ENCODE results near the gene SSR1. TPM values are rescaled to one million over a fixed set of nuclear protein-coding genes. Genes with fewer than 3 reads are reported as not detected.

Gene SSR1
- total and polyA plus RNA-seq, 2 donors = 38.9 to 56.9 TPM

DNA sequence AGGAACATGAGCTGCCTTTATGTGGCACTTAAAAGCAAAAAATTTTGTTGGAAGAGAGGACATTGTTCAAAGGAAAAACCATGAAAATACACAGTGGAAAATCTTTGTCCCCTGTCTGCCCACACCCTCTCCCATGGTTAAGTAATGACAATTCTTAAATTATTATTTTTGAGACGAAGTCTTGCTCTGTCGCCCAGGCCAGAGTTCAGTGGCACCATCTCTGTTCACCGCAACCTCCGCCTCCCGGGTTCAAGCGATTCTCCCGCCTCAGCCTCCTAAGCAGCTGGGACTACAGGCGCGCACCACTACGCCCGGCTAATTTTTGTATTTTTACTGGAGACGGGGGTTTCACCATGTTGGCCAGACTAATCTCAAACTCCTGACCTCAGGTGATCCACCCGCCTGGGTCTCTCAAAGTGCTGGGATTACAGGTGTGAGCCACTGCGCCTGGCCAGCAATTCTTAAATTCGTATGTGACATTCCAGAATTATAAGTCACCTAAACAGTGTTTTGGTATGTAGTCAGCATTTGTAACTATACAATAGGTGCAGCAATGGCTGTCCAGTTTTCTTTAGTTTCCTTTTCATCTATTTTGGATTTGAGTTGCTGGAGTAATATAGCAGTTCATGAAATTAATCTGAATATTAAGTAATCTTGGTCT is 636 bp upstream of the SSR1 start:
- DNase-seq (ENCODE audit: low read depth in 6 of 9, low spot score in 9 of 9) = no peak
- H3K27ac ChIP-seq (ENCODE audit: low read depth in 1 of 2, low read length in 1 of 2) = peak overlapping the region; percentile 74 to 92

DNA sequence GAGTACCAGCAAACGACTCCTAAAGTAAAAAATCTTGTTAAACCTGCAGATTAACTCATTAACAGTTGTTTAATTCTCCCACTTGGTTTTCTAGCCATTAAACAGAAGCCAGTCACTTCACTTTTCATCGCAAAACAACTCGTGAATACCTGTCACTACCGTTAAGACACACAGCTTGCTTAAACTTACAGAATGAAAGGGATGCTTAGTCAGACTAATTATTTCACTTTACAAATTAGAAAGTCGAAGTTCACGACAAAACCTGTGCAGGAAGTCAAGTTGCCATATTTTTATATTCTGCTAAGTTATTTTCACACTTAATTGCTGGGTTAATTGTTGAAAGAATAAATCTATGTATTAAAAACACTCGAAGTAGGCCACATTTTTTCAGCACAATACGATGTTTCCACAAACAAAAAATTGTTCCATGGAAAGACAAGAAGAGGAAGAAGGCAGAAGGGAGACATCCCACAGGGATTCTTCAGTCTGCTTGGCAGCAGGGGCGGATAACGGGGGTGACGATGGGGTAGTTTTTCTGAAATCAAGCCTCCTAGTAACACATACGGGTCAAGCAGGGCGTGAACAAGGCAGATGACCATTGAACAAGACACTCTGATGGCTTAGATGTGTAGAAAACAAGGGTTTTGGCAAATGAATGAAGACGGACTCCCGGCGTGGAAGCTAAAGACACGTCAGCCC is 933 bp downstream of the SSR1 start:
- H3K4me3 ChIP-seq (ENCODE audit: low read length in 2 of 2) = peak overlapping the region; percentile 86 to 88
- H3K27ac ChIP-seq (ENCODE audit: low read depth in 1 of 2, low read length in 1 of 2) = peak overlapping the region in 1 of 2 donors; percentile 81
- H3K36me3 ChIP-seq (ENCODE audit: control insufficient read depth in 2 of 2, insufficient read depth in 2 of 2, low read length in 1 of 2) = peaks cover 4 to 27% of the 10 kb centered on the region in 2 donors
- H3K9me3 ChIP-seq (ENCODE audit: control insufficient read depth in 2 of 2, insufficient read depth in 1 of 2, low read length in 1 of 2) = no peaks in the 10 kb centered on the region
- peaks cover 0 to 9% of the 10 kb centered on the region in 2 donors for H3K4me1 ChIP-seq (ENCODE audit: control insufficient read depth in 2 of 2, insufficient read depth in 2 of 2, low read length in 2 of 2)
- 9% methylated on average over 17 of the region's 17 CpGs for WGBS
- peak in 3 of 9 donors; percentile 1 to 24 (median 11) for DNase-seq (ENCODE audit: low read depth in 6 of 9, low spot score in 9 of 9)
- no peaks in the 10 kb centered on the region for H3K27me3 ChIP-seq (ENCODE audit: control insufficient read depth in 2 of 2, insufficient read depth in 1 of 2, low read length in 1 of 2)

More for the DNA sequence above, 636 bp upstream of the SSR1 start:
- H3K4me1 ChIP-seq (ENCODE audit: control insufficient read depth in 2 of 2, insufficient read depth in 2 of 2, low read length in 2 of 2) = peaks cover 0 to 9% of the 10 kb centered on the region in 2 donors
- 85% methylated on average over 15 of the region's 15 CpGs for WGBS
- H3K36me3 ChIP-seq (ENCODE audit: control insufficient read depth in 2 of 2, insufficient read depth in 2 of 2, low read length in 1 of 2) = peaks cover 0 to 13% of the 10 kb centered on the region in 2 donors
- H3K4me3 ChIP-seq (ENCODE audit: low read length in 2 of 2) = peak overlapping the region; percentile 86 to 88
- no peaks in the 10 kb centered on the region for H3K27me3 ChIP-seq (ENCODE audit: control insufficient read depth in 2 of 2, insufficient read depth in 1 of 2, low read length in 1 of 2)
- no peaks in the 10 kb centered on the region for H3K9me3 ChIP-seq (ENCODE audit: control insufficient read depth in 2 of 2, insufficient read depth in 1 of 2, low read length in 1 of 2)

DNA sequence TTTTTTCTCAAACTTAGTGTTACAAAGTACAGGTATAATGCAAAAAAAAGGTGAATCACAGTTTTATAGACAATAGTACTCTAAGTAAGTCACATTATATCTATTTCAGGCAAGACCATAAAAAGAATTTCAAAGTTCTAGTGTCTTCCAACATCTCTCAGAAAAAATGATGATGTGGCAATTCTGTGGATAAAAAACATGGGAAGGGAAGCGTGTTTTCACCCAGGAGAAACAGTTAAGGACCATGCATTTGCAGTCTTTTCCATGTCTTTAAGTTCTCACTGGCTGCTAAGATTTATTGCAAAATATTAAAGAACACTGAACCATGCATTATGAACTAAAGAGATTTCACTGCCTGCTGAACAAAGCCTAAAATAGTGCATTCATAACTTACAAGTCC is 1.8 kb downstream of the SSR1 start:
- no peak overlapping the region for H3K27ac ChIP-seq (ENCODE audit: low read depth in 1 of 2, low read length in 1 of 2)
- no peaks in the 10 kb centered on the region for H3K27me3 ChIP-seq (ENCODE audit: control insufficient read depth in 2 of 2, insufficient read depth in 1 of 2, low read length in 1 of 2)
- peaks cover 0 to 9% of the 10 kb centered on the region in 2 donors for H3K4me1 ChIP-seq (ENCODE audit: control insufficient read depth in 2 of 2, insufficient read depth in 2 of 2, low read length in 2 of 2)
- H3K4me3 ChIP-seq (ENCODE audit: low read length in 2 of 2) = no peak overlapping the region
- no peaks in the 10 kb centered on the region for H3K9me3 ChIP-seq (ENCODE audit: control insufficient read depth in 2 of 2, insufficient read depth in 1 of 2, low read length in 1 of 2)
- DNase-seq (ENCODE audit: low read depth in 6 of 9, low spot score in 9 of 9) = no peak
- H3K36me3 ChIP-seq (ENCODE audit: control insufficient read depth in 2 of 2, insufficient read depth in 2 of 2, low read length in 1 of 2) = peaks cover 4 to 32% of the 10 kb centered on the region in 2 donors
- WGBS = 90% methylated on average over 1 of the region's 1 CpG

DNA sequence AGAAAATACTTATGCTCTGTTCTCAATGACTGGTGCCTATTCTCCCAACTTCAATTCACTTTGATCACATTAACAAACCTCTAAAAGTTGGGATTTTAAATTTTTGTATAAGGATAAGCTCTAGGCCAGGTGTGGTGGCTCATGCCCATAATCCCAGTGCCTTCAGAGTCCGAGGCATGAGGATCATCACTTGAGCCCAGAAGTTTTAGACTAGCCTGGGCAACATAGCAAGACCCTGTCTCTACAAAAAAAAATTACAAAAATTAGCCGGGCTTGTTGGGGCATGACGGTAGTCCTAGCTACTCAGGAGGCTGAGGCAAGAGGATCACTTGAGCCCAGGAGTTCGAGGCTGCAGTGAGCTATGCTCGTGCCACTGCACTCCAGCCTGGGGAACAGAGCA is 3.9 kb downstream of the SSR1 start:
- Histone ChIP-seq H3K27me3 (ENCODE audit: control insufficient read depth in 2 of 2, insufficient read depth in 1 of 2, low read length in 1 of 2) (no peaks in the 10 kb centered on the region), H3K36me3 (ENCODE audit: control insufficient read depth in 2 of 2, insufficient read depth in 2 of 2, low read length in 1 of 2) (peaks cover 17 to 49% of the 10 kb centered on the region in 2 donors), H3K4me3 (ENCODE audit: low read length in 2 of 2) (no peak overlapping the region), H3K4me1 (ENCODE audit: control insufficient read depth in 2 of 2, insufficient read depth in 2 of 2, low read length in 2 of 2) (peaks cover 0 to 9% of the 10 kb centered on the region in 2 donors), H3K27ac (ENCODE audit: low read depth in 1 of 2, low read length in 1 of 2) (no peak overlapping the region), H3K9me3 (ENCODE audit: control insufficient read depth in 2 of 2, insufficient read depth in 1 of 2, low read length in 1 of 2) (no peaks in the 10 kb centered on the region)
- 59% methylated on average over 5 of the region's 5 CpGs for WGBS
- DNase-seq (ENCODE audit: low read depth in 6 of 9, low spot score in 9 of 9) = no peak

DNA sequence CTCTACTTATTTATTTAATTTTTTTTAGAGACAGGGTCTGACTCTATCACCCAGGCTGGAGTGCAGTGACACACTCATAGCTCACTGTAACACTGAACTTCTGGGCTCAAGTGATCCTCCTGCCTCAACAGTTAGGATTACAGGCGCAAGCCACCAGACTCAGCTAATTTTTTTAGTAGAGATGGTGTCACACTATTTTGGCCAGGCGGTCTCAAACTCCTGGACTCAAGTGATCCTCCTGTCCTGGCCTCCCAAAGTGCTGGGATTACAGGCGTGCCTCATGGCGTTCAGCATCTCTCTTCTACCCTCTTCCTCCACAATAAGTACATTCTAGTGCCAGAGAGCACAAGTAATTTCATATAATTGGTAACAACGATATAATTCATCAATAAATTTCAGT is 5.5 kb downstream of the SSR1 start:
- Histone ChIP-seq H3K27ac (ENCODE audit: low read depth in 1 of 2, low read length in 1 of 2) (no peak overlapping the region), H3K9me3 (ENCODE audit: control insufficient read depth in 2 of 2, insufficient read depth in 1 of 2, low read length in 1 of 2) (no peaks in the 10 kb centered on the region), H3K4me3 (ENCODE audit: low read length in 2 of 2) (no peak overlapping the region), H3K27me3 (ENCODE audit: control insufficient read depth in 2 of 2, insufficient read depth in 1 of 2, low read length in 1 of 2) (no peaks in the 10 kb centered on the region), H3K4me1 (ENCODE audit: control insufficient read depth in 2 of 2, insufficient read depth in 2 of 2, low read length in 2 of 2) (peaks cover 0 to 3% of the 10 kb centered on the region in 2 donors), H3K36me3 (ENCODE audit: control insufficient read depth in 2 of 2, insufficient read depth in 2 of 2, low read length in 1 of 2) (peaks cover 25 to 62% of the 10 kb centered on the region in 2 donors)
- no peak for DNase-seq (ENCODE audit: low read depth in 6 of 9, low spot score in 9 of 9)
- 97% methylated on average over 5 of the region's 5 CpGs for WGBS

DNA sequence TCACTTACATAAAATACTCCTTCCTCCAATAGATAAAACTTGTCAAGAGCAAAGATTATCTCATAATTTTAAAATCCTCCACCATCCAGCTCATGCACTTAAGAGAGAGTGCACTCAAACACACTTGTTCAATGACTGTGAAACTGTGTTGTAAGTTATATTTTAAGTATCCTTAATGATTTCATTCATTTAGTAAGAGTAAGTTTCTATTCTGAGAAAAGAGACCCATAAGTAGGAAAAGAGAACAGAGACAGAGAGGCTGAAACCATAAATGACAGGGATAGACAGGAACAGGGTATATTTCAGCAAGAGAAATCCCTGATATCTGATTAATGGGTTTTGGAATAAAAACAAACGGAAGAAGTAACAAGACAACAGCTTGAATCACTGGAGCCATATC is 8.2 kb downstream of the SSR1 start:
- Histone ChIP-seq H3K4me1 (ENCODE audit: control insufficient read depth in 2 of 2, insufficient read depth in 2 of 2, low read length in 2 of 2) (no peaks in the 10 kb centered on the region), H3K27me3 (ENCODE audit: control insufficient read depth in 2 of 2, insufficient read depth in 1 of 2, low read length in 1 of 2) (no peaks in the 10 kb centered on the region), H3K27ac (ENCODE audit: low read depth in 1 of 2, low read length in 1 of 2) (no peak overlapping the region), H3K4me3 (ENCODE audit: low read length in 2 of 2) (no peak overlapping the region), H3K36me3 (ENCODE audit: control insufficient read depth in 2 of 2, insufficient read depth in 2 of 2, low read length in 1 of 2) (peaks cover 41 to 82% of the 10 kb centered on the region in 2 donors), H3K9me3 (ENCODE audit: control insufficient read depth in 2 of 2, insufficient read depth in 1 of 2, low read length in 1 of 2) (no peaks in the 10 kb centered on the region)
- WGBS = 96% methylated on average over 1 of the region's 1 CpG
- no peak for DNase-seq (ENCODE audit: low read depth in 6 of 9, low spot score in 9 of 9)

DNA sequence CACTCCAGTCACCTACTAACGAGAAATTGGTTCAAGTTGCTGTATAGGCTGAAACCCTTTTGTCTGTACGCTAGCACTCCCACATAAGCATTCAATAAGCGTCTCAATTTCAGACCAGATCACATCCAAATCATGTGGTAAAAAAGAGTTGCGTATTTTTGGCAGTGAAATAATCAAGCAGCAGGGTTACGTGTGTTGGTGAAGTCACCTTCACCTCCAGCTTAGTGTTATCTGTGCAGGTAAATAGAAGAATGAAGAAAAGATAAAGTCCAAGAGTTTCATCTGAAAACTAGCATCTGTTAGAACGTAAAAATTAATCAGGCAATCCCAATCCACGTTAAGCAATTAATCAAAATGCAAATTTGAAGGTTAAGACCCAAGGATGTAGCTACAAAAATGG is 11.3 kb downstream of the SSR1 start:
- H3K27me3 ChIP-seq (ENCODE audit: control insufficient read depth in 2 of 2, insufficient read depth in 1 of 2, low read length in 1 of 2) = no peaks in the 10 kb centered on the region
- H3K36me3 ChIP-seq (ENCODE audit: control insufficient read depth in 2 of 2, insufficient read depth in 2 of 2, low read length in 1 of 2) = peaks cover 53 to 78% of the 10 kb centered on the region in 2 donors
- 91% methylated on average over 7 of the region's 7 CpGs for WGBS
- H3K27ac ChIP-seq (ENCODE audit: low read depth in 1 of 2, low read length in 1 of 2) = no peak overlapping the region
- H3K4me1 ChIP-seq (ENCODE audit: control insufficient read depth in 2 of 2, insufficient read depth in 2 of 2, low read length in 2 of 2) = no peaks in the 10 kb centered on the region
- H3K9me3 ChIP-seq (ENCODE audit: control insufficient read depth in 2 of 2, insufficient read depth in 1 of 2, low read length in 1 of 2) = no peaks in the 10 kb centered on the region
- H3K4me3 ChIP-seq (ENCODE audit: low read length in 2 of 2) = no peak overlapping the region
- DNase-seq (ENCODE audit: low read depth in 6 of 9, low spot score in 9 of 9) = no peak

DNA sequence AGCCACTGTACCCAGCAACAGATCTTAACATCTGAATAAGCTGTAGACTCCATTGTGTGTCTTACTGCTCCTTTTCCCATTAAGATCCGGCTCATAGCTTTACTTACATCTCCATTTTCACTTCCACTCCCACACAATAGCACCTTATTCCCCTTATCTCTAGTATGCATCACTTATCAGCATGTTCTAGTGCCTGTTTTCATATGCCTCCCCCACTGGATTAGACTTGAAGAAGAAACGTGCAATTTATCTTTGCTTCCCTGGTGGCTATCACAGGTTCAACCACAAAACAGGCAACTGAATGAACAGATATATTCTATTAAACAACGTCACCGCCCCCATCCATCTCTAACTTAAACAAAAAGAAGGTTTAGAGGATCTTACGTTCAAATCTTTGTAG is 12.1 kb downstream of the SSR1 start:
- no peak overlapping the region for H3K27ac ChIP-seq (ENCODE audit: low read depth in 1 of 2, low read length in 1 of 2)
- H3K4me3 ChIP-seq (ENCODE audit: low read length in 2 of 2) = no peak overlapping the region
- 98% methylated on average over 5 of the region's 5 CpGs for WGBS
- H3K36me3 ChIP-seq (ENCODE audit: control insufficient read depth in 2 of 2, insufficient read depth in 2 of 2, low read length in 1 of 2) = peaks cover 54 to 80% of the 10 kb centered on the region in 2 donors
- no peaks in the 10 kb centered on the region for H3K4me1 ChIP-seq (ENCODE audit: control insufficient read depth in 2 of 2, insufficient read depth in 2 of 2, low read length in 2 of 2)
- no peaks in the 10 kb centered on the region for H3K9me3 ChIP-seq (ENCODE audit: control insufficient read depth in 2 of 2, insufficient read depth in 1 of 2, low read length in 1 of 2)
- DNase-seq (ENCODE audit: low read depth in 6 of 9, low spot score in 9 of 9) = no peak
- no peaks in the 10 kb centered on the region for H3K27me3 ChIP-seq (ENCODE audit: control insufficient read depth in 2 of 2, insufficient read depth in 1 of 2, low read length in 1 of 2)

DNA sequence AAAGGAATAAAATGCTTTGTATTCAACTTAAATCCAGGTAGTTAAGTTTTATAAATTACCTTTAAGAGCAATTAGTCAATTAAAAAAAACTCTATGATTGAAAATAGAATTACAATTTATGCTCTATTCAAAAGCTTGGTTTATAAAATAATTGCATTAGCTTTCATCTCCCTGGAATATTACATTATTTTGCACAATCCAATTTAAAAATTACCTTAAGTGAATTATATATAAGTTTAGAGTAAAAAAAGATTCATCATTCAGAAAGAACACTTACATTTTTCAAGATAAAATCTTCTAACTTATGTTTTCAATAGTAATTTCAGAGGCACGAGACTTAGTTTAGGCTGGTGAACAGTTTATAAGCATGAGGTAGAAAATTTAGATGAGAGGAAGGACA is 14.9 kb downstream of the SSR1 start:
- whole genome bisulfite sequencing = 97% methylated on average over 1 of the region's 1 CpG
- no peak for DNase-seq (ENCODE audit: low read depth in 6 of 9, low spot score in 9 of 9)
- Histone ChIP-seq H3K36me3 (ENCODE audit: control insufficient read depth in 2 of 2, insufficient read depth in 2 of 2, low read length in 1 of 2) (peaks cover 40 to 69% of the 10 kb centered on the region in 2 donors), H3K9me3 (ENCODE audit: control insufficient read depth in 2 of 2, insufficient read depth in 1 of 2, low read length in 1 of 2) (no peaks in the 10 kb centered on the region), H3K27ac (ENCODE audit: low read depth in 1 of 2, low read length in 1 of 2) (no peak overlapping the region), H3K4me1 (ENCODE audit: control insufficient read depth in 2 of 2, insufficient read depth in 2 of 2, low read length in 2 of 2) (no peaks in the 10 kb centered on the region), H3K4me3 (ENCODE audit: low read length in 2 of 2) (no peak overlapping the region), H3K27me3 (ENCODE audit: control insufficient read depth in 2 of 2, insufficient read depth in 1 of 2, low read length in 1 of 2) (no peaks in the 10 kb centered on the region)
